Measurements from ENCODE around the gene DHX35. TPM values are rescaled to one million over a fixed set of nuclear protein-coding genes. Genes with fewer than 3 reads are reported as not detected.

DHX35 gene
- total and polyA plus RNA-seq, 2 of the 13 experiments (the other 11 are each of a cell fraction or from before 2014, with no cell fraction given): 25.8 to 28.7 TPM

- no peak for TF ChIP-seq CENPT (CRISPR knock-in tag; IDR thresholded peaks at IDR 0.05; ENCODE audit: low read depth)
- TF ChIP-seq GFI1 (CRISPR knock-in tag; IDR thresholded peaks at IDR 0.05; ENCODE audit: borderline replicate concordance): no peak
- TF ChIP-seq ZMYM3 (CRISPR knock-in tag; IDR thresholded peaks at IDR 0.05): peak; percentile 83
- 0 out of 2 replicates have a peak, but pooled peaks have one; percentile 44 for TF ChIP-seq ZNF343 (CRISPR knock-in tag; IDR thresholded peaks at IDR 0.05)
- TF ChIP-seq ZNF124 (CRISPR knock-in tag; IDR thresholded peaks at IDR 0.05): peak; percentile 83; the same call in 1 of the 2 replicates
- peak; percentile 89; the same call in 1 of the 2 replicates for TF ChIP-seq IRF9 (CRISPR knock-in tag; IDR thresholded peaks at IDR 0.05; ENCODE audit: borderline replicate concordance)
- no peak for TF ChIP-seq TRIM24 (CRISPR knock-in tag; IDR thresholded peaks at IDR 0.05)
- no peak for TF ChIP-seq NFYB (CRISPR knock-in tag; IDR thresholded peaks at IDR 0.05)
- peak; percentile 46; the same call in 1 of the 2 replicates for TF ChIP-seq PITX1 (CRISPR knock-in tag; IDR thresholded peaks at IDR 0.05)
- peak; percentile 12; the same call in 1 of the 2 replicates for TF ChIP-seq ZFY (CRISPR knock-in tag; IDR thresholded peaks at IDR 0.05)
- TF ChIP-seq MAFK (conservative IDR thresholded peaks at IDR 0.05 in 1 of 2, IDR thresholded peaks at IDR 0.05 in 1 of 2; ENCODE audit: low read length in 2 of 2): no peak
- no peak for TF ChIP-seq EP300 (IDR thresholded peaks at IDR 0.05; ENCODE audit: low read depth in 2 of 2, low read length in 2 of 2)
- no peak for TF ChIP-seq EP300 (CRISPR knock-in tag; IDR thresholded peaks at IDR 0.05; ENCODE audit: borderline replicate concordance)
- TF ChIP-seq, protein P1, sequence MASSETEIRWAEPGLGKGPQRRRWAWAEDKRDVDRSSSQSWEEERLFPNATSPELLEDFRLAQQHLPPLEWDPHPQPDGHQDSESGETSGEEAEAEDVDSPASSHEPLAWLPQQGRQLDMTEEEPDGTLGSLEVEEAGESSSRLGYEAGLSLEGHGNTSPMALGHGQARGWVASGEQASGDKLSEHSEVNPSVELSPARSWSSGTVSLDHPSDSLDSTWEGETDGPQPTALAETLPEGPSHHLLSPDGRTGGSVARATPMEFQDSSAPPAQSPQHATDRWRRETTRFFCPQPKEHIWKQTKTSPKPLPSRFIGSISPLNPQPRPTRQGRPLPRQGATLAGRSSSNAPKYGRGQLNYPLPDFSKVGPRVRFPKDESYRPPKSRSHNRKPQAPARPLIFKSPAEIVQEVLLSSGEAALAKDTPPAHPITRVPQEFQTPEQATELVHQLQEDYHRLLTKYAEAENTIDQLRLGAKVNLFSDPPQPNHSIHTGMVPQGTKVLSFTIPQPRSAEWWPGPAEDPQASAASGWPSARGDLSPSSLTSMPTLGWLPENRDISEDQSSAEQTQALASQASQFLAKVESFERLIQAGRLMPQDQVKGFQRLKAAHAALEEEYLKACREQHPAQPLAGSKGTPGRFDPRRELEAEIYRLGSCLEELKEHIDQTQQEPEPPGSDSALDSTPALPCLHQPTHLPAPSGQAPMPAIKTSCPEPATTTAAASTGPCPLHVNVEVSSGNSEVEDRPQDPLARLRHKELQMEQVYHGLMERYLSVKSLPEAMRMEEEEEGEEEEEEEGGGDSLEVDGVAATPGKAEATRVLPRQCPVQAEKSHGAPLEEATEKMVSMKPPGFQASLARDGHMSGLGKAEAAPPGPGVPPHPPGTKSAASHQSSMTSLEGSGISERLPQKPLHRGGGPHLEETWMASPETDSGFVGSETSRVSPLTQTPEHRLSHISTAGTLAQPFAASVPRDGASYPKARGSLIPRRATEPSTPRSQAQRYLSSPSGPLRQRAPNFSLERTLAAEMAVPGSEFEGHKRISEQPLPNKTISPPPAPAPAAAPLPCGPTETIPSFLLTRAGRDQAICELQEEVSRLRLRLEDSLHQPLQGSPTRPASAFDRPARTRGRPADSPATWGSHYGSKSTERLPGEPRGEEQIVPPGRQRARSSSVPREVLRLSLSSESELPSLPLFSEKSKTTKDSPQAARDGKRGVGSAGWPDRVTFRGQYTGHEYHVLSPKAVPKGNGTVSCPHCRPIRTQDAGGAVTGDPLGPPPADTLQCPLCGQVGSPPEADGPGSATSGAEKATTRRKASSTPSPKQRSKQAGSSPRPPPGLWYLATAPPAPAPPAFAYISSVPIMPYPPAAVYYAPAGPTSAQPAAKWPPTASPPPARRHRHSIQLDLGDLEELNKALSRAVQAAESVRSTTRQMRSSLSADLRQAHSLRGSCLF (CRISPR knock-in tag; IDR thresholded peaks at IDR 0.05; ENCODE audit: borderline replicate concordance): no peak
- no peak for TF ChIP-seq ZNF75D (CRISPR knock-in tag; IDR thresholded peaks at IDR 0.05; ENCODE audit: borderline replicate concordance)
- peak; percentile 88 for TF ChIP-seq MIER3 (CRISPR knock-in tag; IDR thresholded peaks at IDR 0.05; ENCODE audit: borderline replicate concordance)
- TF ChIP-seq GATAD1 (CRISPR knock-in tag; IDR thresholded peaks at IDR 0.05): peak; percentile 69
- TF ChIP-seq ZNF550 (CRISPR knock-in tag; IDR thresholded peaks at IDR 0.05; ENCODE audit: borderline replicate concordance): peak; percentile 27; the same call in 1 of the 2 replicates
- peak; percentile 72; the same call in 1 of the 2 replicates for TF ChIP-seq ZNF501 (CRISPR knock-in tag; IDR thresholded peaks at IDR 0.05)
- TF ChIP-seq TFDP1 (CRISPR knock-in tag; IDR thresholded peaks at IDR 0.05; ENCODE audit: borderline replicate concordance): 0 out of 2 replicates have a peak, but pooled peaks have one; percentile 25
- TF ChIP-seq ZNF670 (CRISPR knock-in tag; IDR thresholded peaks at IDR 0.05; ENCODE audit: borderline replicate concordance): no peak
- TF ChIP-seq AGO2 (optimal IDR thresholded peaks at IDR 0.05; ENCODE audit: low read depth, low read length): peak; percentile 21
- no peak; the same call in 1 of the 2 replicates for TF ChIP-seq MAFF (IDR thresholded peaks at IDR 0.05; ENCODE audit: low read depth, low read length)
Measured at GRCh38 chr20:39048000-39048696, 86.0 kb downstream of the DHX35 start (continued).

Measured in HepG2 (cell line).